ENCODE results near the gene RIOK3. TPM values are rescaled to one million over a fixed set of nuclear protein-coding genes. Genes with fewer than 3 reads are reported as not detected.
"Not testable (repeated sequence)": the region's sequence is repeated elsewhere in the genome, so short reads cannot be mapped to it uniquely, and the experiment has no call there.

RIOK3 gene, protein sequence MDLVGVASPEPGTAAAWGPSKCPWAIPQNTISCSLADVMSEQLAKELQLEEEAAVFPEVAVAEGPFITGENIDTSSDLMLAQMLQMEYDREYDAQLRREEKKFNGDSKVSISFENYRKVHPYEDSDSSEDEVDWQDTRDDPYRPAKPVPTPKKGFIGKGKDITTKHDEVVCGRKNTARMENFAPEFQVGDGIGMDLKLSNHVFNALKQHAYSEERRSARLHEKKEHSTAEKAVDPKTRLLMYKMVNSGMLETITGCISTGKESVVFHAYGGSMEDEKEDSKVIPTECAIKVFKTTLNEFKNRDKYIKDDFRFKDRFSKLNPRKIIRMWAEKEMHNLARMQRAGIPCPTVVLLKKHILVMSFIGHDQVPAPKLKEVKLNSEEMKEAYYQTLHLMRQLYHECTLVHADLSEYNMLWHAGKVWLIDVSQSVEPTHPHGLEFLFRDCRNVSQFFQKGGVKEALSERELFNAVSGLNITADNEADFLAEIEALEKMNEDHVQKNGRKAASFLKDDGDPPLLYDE
- polyA plus RNA-seq (2013, experiment 1 of 2; ENCODE audit: insufficient read length): 41.6 TPM
- polyA plus RNA-seq (2013, experiment 2 of 2; ENCODE audit: insufficient read length): 44.6 TPM

GRCh38 chr18:23452728-23453679 lies at the start of gene RIOK3:
RIOK3 (plus strand) TSS chr18:23453287; CDS start chr18:23453440, 153 bp downstream.
- DNase-seq: peak; percentile 92

DNA sequence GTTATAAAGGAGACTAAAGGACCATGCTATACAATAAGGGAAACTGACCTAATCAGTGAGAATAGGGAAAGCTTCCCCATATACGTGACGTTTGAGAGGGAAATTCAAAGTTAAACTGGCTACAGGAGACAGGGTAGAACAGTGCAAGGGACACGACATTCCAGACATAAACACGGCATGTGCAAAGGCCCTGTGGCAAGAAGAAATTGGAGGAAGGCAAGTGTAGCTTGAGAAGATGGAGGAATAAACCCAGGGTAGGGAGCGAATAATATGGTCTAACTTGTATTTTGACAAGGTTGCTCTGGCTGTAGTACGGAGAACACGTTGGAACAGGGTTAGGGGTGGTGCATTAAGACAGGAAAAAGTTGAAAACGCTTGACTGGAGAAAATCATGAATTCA lies 49.8 kb upstream of the RIOK3 start:
- no peak for DNase-seq

DNA sequence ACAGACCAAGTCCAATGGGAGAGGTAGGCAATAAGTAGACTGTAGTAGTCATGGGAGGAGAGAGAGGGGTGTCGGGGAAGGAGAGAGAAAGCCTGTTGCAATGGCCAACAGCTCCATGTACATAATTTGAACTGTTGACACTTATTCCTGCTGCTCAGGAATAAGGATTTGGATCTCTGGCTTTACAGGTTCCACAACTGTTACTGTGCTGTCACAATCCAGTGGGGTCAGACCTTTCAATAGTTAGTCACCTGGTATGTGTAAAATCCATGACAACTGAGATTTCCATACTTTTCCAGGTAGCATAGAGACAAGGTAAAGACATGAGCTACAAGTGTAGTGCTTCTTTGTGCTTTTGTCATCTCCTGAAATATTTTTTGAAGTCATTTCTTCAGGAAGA lies 47.5 kb upstream of the RIOK3 start:
- DNase-seq: no peak

GRCh38 chr18:23406271-23406787 lies 46.8 kb upstream of the RIOK3 start:
- peak; percentile 5 for DNase-seq

GRCh38 chr18:23412351-23412964 lies 40.6 kb upstream of the RIOK3 start:
- no peak for DNase-seq

DNA sequence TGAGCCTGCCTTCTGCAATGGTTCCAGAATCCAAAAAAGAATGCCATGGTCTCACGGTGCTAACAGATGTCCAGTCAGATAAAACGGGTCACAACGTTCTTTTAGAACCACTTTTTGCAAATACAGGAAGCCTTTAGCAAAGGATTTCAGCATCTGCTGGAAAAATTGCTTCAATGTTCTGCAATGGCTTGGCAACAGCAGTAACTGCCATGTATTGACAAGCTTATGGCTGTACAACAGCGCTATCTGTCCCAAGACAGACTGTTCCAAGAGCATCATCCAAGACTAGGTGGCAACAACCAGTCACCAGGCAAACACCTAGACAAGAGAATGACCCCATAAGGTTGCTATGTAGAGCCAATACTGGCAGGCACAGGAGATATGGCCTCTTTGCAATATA lies 37.6 kb upstream of the RIOK3 start:
- no peak for DNase-seq

DNA sequence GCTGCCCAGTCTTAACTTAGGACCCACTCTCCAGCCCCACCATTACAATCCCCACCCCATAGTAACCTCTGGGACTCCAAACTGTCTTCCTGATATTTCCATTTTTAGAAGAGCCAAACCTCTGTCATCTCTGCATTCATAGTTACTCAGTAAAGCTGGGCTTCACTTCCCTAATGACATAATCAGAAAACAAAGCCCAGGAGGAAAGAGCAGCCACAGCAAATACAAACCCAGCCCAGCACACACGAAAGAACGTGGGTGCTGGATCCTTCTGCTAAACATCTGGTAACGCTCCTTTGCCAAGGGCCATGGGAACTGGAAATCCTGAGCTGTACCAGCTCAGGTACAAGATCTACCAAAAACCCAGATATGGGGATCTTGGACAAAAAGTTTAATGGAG lies 36.8 kb upstream of the RIOK3 start:
- no peak for DNase-seq

DNA sequence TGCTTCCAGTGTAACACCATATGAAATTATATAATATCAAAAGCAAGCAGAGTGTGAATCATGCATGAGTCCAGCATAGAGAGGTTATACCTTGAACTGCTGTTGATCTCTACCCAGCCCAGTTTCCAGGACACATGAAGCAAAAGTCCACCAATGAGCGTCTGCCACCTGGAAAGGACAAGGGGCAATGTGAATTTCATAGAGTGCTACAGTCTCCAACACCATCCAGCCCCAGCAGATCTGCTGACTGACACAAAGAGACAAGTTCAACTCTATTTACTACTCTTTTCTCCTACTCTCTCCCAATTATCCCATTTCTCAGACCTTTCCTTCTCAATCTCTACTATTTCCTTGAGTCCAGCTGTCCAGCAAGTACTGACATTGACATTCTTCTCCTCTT lies 31.8 kb upstream of the RIOK3 start:
- no peak for DNase-seq

- DNase-seq: peak; percentile 38
Observed at GRCh38 chr18:23422751-23423418, 30.2 kb upstream of the RIOK3 start.

GRCh38 chr18:23424616-23425015 lies 28.5 kb upstream of the RIOK3 start:
- no peak for DNase-seq

DNA sequence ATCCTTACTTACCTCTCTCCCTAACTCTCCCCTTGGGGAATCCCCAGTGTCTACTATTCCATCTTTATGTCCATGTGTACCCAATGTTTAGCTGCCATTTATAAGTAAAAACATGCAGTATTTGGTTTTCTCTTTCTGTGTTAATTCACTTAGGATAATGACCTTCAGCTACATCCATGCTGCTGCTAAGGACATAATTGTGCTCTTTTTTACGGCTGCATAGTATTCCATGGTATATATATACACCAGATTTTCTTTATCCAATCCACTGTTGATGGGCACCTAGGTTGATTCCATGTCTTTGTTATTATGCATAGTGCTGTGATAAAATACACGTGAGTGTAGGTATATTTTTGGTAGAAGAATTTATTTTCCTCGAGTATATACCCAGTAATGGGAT lies 24.3 kb upstream of the RIOK3 start:
- no peak for DNase-seq

DNA sequence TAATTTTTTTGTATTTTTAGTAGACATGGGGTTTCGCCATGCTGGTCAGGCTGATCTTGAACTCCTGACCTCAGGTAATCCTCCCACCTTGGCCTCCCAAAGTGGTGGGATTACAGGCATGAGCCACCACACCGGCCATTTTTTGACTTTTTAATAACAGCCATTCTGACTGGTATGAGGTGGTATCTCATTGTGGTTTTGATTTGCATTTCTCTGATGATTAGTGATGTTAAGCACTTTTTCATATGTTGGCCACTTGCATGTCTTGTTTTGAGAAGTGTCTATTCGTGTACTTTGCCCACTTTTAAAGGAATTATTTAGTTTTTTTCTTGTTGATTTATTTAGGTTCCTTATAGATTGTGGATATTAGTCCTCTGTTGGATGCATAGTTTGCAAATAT lies 23.5 kb upstream of the RIOK3 start:
- not testable (repeated sequence) for DNase-seq

DNA sequence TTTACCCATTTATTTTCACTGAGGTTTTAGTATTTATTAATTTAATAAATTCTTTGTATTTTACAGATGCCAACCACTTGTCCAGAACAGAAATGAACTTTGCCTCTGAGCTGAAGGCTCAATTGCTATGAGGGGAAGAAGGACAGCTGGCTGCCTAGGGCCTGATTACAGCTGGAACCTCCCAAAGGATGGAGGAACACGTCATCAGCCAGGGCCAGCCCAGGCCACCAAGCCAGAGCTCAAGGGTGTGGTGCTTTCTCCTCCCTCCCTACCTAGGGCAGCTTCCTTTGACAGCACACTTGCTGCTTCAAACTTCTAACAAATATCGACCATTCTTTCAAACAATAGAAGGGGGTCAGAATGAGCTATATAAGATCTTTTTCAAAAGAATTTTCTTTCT lies 19.7 kb upstream of the RIOK3 start:
- no peak for DNase-seq

GRCh38 chr18:23437357-23438045 lies 15.6 kb upstream of the RIOK3 start:
- DNase-seq: peak; percentile 71

GRCh38 chr18:23438046-23438377 lies 15.1 kb upstream of the RIOK3 start:
- DNase-seq: no peak

DNA sequence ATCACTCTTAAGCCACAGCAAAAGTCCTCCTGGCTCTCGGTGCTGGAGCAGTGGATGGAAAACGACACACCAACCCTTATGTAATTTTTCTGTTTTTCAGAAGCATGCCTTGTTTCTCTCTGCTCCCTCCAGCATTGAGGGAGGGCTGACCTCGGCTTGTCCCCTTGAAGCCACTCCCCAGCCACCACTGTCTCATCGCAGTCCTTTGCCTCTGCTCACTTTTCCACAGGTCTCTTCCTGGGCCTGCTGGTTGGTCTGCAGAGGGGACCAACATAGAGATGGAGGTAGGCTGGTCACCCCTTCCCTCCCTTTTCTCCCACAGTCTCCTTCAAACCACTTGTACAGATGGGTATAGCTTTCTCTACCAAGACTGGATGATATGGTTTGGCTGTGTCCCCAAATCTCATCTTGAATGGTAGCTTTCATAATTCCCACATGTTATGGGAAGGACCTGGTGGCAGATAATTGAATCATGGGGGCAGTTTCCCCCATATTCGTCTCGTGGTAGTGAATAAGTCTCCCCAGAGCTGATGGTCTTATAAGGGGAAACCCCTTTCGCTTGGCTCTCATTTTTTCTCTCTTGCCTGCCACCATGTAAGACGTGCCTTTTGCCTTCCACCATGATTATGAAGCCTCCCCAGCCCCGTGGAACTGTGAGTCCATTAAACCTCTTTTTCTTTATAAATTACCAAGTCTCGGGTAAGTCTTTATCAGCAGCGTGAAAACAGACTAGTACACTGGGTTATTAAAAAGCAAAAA lies 14.3 kb upstream of the RIOK3 start:
- no peak for DNase-seq

- DNase-seq: no peak
Observed at GRCh38 chr18:23440131-23440530, 13.0 kb upstream of the RIOK3 start.

DNA sequence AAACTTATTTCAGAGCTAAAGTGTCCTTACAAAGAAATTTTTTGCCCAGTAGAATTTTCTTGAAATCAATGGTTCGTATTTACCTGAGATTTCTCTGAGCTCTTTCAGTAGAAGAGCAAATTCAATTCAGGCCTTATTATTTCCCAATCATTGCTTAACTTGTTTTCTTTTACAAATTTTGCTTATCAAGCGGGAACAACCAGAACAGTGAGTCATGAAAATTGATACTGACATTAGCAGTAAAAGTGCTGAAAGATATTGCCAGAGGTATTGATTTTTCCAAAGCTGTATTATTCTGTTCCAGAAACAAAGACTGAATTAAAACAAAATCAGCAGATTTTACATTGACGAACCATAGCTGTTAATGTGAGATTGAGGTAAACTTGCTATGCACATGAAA lies 10.1 kb upstream of the RIOK3 start:
- DNase-seq: no peak

DNA sequence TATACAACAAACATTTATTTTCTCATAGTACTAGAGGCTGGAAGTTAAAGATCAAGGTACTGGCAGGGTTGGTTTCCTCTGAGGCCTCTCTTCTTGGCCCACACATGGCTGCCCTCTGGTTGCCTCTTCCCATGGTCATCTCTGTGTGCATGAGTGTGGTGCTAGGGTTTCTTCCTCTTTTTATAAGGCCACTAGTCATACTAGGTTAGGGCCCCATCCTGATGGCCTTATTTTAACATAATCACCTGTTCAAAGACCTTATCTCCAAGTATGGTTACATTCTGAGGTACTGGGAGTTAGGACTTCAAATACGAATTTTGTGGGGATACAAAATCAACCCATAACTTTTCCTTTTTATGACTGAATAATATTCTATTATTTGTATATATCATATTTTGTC lies 4.8 kb upstream of the RIOK3 start:
- no peak for DNase-seq

DNA sequence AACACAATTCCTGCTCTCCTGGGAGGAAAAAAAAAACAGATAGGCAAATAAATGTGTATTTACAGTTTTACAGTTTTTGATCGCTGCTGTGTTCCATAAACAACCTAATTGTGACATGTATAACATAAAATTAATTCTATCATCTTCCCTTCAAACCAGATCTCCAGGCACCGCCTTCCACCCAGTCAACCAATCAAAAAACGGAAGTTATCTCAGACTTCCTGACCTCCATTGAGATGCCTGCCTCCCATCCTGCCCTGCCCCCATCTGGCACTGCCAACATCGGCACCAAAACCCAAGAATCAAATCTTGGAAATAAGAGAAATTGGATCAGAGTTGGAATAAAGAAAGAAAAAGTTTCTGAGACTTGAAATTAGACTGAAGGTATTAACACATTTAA lies 3.1 kb upstream of the RIOK3 start:
- no peak for DNase-seq

DNA sequence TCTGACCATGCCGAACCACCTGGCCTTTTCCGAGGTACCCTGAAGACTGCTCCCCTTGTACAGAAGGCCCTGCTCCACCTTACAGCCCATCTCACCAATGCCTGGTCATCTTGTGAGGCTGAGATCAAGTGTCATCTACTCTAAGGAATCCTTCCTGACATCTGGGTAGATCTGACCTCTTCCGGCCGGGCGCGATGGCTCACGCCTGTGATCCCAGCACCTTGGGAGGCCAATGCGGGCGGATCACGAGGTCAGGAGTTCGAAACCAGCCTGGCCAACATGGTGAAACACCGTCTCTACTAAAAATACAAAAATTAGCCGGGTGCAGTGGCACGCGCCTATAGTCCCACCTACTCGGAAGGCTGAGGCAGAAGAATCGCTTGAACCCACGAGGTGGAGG lies 2.1 kb upstream of the RIOK3 start:
- no peak for DNase-seq

Measured in fibroblast of skin of abdomen (primary cell).